DMS79 (cell line): ENCODE data around the gene DYRK3.
"Not testable (repeated sequence)": the region's sequence is repeated elsewhere in the genome, so short reads cannot be mapped to it uniquely, and the experiment has no call there.

Source experiments
- DNase-seq: peaks from one replicate; lab custom pipeline; 2025; lab: John Stamatoyannopoulos, UW

The DYRK3 gene

DNA sequence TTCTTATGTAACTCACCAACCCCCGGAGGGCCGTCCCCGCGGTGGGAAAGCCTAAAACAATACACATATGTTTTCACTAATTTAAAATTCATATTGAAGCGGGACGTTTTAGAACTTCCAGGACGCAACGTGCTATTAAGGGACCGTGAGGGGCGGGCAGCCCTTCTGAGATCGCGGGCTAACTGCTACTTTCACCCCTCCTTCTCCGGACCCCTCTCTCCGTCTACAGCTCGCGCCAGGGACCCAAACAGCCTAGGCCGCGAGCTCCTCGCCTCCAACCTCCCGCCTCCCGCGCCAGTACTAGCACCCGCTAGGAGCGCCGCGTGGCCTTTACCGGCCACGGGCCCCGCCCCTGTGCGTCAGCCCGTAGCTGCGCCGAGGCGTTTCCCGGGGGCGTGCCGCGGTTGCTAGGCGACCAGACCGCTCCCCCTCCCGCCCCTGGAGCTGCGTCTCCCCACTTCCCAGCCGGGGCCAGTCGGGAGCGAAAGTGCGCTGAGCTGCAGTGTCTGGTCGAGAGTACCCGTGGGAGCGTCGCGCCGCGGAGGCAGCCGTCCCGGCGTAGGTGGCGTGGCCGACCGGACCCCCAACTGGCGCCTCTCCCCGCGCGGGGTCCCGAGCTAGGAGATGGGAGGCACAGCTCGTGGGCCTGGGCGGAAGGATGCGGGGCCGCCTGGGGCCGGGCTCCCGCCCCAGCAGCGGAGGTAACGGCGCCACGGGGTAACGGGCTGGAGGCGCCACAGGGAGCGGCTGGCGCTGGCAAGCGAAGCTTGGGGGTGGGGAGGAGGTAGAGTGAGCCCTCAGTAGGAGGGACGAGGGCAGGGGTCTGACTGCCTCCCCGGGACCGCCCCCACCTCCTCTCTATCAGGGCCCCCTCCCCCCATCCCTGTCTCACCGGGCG, at the start of gene DYRK3:
Gene DYRK3, plus strand, starts transcription at position 457 of the 898 bp plus-strand sequence. Its CDS starts 168 bp downstream, at position 625.
- DNase-seq: peak; percentile 65

DNA sequence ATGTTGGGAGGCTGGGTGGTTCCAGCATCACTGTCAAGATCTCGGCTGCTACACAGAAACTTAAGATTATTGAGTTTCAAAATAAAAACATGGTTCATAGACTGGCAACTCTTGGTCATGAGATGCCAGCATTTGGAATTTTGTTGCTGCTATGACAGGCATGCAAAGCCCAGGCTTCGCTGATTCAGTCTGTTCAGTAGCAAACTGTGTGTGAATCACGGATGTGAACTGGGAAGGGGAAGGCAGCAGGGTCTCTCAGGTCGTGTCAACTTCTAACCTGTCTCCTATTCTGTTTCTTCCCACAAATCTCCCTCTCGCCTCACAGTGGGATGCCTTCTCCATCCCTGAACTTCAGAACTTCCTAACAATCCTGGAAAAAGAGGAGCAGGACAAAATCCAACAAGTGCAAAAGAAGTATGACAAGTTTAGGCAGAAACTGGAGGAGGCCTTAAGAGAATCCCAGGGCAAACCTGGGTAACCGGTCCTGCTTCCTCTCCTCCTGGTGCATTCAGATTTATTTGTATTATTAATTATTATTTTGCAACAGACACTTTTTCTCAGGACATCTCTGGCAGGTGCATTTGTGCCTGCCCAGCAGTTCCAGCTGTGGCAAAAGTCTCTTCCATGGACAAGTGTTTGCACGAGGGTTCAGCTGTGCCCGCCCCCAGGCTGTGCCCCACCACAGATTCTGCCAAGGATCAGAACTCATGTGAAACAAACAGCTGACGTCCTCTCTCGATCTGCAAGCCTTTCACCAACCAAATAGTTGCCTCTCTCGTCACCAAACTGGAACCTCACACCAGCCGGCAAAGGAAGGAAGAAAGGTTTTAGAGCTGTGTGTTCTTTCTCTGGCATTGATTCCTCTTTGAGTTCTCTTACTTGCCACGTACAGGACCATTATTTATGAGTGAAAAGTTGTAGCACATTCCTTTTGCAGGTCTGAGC, 48.6 kb upstream of the DYRK3 start:
- no peak for DNase-seq

DNA sequence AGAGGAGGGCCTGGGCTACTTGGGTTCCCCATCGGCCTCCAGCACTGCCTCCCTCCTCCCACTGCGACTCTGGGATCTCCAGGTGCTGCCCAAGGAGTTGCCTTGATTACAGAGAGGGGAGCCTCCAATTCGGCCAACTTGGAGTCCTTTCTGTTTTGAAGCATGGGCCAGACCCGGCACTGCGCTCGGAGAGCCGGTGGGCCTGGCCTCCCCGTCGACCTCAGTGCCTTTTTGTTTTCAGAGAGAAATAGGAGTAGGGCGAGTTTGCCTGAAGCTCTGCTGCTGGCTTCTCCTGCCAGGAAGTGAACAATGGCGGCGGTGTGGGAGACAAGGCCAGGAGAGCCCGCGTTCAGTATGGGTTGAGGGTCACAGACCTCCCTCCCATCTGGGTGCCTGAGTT, 47.4 kb upstream of the DYRK3 start:
- DNase-seq: no peak

DNA sequence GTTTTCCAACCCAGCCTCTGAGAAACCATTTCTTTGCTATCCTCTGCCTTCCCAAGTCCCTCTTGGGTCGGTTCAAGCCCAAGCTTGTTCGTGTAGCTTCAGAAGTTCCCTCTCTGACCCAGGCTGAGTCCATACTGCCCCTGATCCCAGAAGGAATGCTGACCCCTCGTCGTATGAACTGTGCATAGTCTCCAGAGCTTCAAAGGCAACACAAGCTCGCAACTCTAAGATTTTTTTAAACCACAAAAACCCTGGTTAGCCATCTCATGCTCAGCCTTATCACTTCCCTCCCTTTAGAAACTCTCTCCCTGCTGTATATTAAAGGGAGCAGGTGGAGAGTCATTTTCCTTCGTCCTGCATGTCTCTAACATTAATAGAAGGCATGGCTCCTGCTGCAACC, 46.8 kb upstream of the DYRK3 start:
- no peak for DNase-seq

DNA sequence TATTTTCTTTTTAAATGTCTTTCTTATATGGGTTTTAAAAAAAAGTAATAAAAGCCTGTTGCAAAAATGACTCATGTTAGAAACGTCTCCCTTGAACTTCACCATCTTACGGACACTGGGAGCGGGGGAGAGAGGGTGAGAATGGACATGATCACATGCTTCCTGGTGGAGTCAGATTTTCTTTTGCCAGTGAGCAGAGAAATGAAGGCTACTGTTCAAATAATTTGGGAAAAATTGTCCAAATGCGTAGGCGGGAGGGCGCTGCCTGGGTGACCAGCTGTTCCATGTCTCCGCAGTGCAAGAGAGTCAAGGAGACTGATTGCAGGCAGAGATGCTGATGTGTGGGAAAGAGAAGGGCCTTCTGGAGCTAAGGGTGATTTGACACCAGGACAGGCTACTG, 46.1 kb upstream of the DYRK3 start:
- DNase-seq: no peak

DNA sequence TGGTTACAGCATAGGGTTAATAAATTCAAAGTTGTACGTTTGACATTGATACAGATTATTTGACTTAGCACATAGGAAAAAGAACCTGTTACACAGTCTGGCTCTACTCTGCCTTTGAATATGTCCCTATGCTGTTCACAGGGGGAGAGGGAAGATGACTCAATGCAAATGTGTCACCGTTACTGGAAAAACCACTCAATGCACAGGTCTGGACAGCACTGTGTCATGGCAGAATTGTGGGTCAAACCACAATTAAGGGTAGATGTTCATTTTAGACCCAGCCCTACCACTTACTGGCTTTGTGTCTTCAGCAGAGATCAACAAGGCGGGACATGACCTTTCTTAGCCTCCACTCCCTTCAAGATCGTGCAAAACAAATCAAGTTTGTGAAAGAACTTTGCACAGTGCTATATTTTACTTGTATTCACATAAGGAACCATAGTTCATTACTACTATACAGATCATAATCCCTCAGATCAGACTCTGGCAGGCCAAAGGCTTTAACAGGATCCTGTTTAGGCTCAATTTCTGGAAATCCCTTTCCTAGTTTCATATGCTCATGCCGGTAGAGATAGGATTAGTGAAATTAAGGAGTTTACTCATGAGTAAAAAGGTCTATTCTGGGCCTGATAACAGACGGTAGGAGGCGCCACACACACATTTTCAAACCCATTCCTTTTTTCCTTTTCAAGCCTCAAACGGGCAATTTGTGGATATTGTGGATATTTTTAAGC, 45.1 kb upstream of the DYRK3 start:
- no peak for DNase-seq

DNA sequence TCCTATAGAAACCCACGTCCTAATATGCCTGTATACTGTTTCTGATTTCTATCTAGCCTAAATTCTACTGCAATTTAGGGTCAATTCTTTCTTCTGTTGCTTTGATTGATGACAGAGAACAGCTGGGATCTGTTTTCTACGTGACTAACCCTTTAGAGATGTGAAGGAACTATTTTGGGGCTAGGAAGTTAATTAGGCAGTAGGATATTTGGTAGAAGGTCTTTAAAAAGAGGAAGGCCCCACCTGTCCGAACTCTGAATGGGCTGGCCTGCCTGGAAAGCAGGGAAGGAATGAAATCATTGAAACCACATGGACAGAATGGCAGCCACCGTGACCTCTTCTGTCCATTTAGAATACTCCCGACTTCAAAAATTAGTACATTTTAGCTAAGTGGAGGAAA, 44.1 kb upstream of the DYRK3 start:
- DNase-seq: no peak

DNA sequence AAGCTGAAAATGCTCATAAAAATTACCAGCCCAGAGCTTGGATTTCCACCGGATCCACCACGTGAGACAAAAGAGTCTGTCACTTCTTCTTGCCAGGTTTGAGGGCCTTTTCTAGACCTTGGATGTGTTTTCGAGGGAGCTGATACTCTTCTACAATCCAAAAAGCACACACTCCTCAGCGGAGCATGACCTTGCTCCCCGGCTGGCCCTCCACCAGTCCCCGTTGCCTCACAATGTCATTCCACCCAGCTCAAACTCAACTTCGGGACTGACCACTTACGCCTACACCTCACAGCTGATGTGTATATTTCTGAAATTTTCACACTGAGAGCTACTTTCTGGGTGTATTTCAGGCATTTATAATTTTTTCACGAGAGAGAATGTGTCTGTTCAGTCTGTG, 43.6 kb upstream of the DYRK3 start:
- no peak for DNase-seq

DNA sequence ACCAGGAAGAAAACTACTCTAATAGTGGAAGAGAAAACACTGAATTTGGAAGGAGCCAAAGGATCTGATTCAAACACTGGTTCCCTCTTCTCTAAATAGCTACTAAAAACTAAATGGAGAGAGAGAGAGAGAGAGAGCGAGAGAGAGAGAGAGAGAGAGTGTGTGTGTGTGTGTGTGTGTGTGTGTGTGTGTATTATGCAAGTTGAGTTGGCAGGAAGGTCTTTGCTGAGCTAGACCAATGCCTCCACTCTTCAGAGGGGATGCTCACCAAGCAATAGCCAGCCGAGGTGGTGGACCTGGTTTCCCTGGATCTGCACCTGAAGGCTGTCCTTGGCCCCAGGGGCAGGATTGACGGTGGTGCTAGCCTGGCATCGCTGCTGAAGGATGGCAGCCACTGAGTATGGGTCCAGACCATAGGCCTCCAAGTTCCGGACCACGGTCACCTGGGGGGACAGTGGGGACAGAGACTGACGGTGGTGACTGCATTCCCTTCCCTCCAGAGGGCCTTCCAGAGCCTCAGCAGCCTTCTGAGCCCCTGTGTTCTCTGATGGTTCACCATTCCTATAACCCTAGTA, 41.9 kb upstream of the DYRK3 start:
- DNase-seq: no peak

DNA sequence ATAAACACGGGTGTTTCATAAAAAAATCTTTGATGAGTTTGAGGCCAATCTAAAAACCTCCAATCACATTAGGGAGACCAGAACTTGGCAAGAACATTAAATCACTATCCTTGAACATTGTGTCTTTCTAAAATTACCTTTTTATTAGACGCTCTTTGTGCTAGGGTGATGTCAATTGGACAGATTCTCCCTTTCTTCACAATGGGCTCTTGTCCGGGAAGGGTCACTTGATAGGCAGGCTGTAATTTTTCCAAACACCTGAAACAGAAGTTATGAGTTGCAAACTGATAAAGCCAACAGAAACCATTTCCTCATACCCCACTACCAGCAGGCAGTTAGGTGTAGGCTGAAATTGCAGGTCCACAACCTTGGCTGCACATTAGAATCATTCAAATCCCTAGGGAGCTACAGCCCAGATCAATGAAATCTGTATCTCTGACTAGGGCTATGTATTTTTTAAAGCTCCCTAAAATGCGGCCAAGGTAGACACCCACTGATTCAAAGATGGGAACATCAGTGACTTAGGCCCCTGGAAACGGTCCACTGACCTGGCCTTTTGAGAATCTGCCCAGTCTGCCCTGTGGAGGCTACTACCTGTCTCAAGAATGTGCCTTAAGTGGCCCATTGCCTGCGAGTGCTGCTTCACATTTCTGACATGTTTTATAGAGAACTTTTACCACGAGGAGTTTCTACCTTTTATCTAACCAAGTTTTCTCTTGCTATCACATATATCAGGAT, 39.6 kb upstream of the DYRK3 start:
- DNase-seq: no peak

DNA sequence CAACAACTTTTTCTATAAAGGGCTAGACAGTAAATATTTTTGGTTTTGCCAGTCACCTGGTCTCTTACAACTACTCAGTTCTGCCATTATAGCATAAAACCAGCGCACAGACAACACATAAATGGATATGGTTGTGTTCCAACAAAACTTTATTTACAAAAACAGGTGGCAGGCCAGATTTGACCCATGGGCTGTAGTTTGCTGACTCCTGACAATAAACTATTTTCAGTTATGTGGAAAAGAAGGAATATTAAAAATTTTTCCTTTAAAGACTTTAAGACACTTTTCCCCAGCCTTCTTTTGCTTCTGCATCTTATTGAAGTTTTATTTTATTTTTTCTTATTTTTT, 39.0 kb upstream of the DYRK3 start:
- DNase-seq: no peak

DNA sequence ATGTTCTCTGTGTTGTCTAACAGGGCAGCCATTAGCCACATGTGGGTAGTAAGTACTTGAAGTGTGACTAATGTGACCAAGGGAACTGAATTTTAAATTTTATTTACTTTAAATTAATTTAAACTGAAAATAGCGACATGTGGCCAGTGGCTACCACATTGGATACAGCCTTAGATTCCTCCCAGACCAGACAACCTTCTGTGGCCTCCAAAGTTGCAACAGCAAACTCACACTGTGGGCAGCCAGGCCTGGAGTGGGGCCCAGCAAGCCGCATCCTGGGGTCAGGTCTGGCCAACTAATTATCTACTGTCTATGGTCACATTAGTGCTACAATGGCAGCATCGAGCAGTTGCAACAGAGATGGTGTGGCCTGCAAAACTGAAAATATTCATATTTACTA, 34.8 kb upstream of the DYRK3 start:
- DNase-seq: no peak

DNA sequence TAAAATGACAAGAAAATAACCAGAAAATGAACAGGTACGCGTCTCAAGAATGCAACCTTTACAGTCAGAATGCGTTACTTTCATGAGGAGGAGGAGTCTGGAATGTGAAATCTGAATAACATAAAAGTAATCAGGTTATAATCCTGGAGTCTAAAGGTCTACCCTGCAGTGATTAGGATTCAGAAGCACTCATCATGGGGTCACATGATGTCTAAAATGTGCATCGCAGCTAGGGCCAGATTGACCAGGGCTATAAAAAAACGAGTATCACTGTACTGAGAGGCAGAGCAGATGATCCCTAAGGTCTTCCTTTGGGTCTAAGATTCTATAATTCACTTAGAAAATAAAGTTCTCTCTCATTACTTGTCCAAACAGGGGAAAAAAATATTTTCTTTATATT, 30.5 kb upstream of the DYRK3 start:
- DNase-seq: no peak

DNA sequence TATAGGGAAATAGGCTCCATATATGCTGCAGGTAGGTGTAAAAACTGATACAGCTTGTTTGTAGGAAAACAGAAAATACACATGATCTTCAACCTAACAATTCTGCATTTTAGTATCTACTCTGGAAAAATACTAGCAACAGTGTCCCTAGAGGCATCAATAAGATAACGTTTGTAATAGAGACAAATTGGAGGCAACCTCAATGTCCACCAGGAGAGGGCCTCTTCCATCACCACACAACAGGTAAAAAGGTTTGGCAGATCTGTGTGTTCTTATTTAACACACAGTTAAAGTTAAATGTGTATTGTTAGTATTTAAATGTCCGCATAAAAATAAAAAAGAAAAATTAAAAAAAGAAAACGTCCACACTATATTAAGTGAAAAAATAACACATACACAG, 28.5 kb upstream of the DYRK3 start:
- no peak for DNase-seq

DNA sequence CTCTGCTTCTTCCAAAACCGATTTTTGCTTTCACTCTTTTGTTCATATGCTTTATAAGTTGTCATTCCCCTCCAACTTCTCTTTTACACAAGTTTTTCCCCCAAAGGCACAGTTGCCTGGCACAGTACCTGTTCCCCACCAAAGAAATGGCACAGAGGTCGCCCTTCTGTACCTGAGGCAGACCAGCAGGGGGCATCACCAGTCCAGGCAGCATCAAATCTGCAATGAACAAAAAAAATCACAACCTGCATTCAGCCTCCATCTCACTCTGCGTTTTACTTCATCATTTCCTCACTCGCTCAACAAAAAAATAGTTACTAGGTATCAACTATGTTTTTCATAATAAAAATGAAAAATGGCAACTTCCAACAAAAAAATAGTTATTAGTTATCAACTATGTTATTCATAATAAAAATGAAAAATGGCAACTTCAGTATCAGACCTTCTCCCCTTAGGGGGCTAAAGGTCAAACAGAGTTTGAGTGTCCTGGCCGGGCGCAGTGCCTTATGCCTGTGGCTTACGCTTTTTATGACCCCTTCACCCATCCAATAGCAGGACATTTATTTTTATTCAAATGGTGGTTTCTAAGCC, 27.1 kb upstream of the DYRK3 start:
- no peak for DNase-seq

DNA sequence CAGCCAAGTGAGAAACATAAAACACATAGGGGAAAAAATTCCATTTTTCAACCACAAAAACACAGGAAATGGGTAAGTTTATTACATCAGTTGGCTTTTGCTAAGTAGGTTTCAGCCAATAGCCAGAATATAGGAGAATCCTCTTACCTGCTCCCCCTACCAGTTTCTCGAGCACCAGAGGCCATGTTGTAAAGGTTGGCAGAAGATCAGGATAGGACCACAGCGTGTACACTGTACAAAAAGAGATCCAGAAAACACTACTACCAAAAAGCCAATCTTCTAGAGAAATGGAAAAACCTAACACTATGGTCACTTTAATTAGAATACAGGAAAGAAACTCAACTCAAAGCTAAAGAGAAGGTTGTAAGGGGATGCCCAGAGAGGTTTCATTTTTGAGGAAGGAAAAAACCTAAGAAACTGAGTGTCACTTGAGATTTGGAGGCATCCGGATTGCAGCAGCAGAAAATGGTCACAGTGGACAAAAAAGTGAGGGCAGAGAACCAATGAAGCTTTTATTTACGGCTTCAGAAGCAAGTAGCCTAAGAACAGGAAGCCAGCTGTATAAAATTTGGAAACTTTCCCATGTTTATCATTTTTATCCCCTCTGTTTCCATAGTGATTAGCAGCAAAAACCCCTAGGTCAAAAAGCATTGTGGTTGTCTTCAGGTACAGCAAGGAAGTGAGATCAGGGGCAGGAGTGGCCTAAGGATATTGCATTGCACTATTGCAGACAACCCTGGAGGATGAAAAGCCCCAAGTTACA, 25.9 kb upstream of the DYRK3 start:
- DNase-seq: no peak

DNA sequence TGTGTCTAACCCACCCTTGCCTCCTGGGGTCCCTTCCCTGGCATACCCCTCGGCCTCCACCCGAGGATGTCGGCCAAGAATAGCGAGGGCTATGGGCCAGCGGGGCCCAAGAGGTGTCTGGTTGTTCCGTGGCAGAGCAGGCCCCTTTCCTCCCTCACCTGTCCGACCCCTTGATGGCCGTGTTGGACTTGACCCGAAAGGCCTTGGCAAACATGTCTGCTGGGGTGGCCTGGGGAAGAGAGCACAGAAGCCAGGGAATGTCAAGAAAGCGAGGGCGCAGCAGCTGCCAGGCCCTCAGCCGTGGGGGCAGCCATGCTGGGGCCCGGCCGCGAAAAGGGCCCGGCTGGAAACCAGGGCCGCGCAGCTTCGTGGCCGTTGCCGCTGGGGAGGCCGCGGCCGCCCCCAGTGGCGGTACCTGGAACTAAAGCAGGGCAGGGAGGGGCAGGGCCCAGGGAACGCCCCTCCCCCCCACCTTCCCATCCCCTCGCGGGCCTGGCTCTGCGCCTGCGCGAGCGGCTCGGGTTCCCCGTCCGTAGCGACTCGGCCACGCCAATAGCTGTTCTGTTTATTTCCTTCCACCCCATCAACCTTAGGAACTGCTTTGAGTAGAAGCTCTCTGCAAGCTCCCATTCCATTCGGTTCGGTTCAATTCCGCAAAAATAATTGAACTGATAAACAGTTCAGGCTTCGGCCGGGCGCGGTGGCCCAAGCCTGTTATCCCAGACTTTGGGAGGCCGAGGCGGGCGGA, 23.0 kb upstream of the DYRK3 start, which contains the start of gene EIF2D:
Gene EIF2D, minus strand, starts transcription at position 337 of the 748 bp plus-strand sequence. Its CDS starts 123 bp downstream, at position 214.
- DNase-seq: peak; percentile 75

DNA sequence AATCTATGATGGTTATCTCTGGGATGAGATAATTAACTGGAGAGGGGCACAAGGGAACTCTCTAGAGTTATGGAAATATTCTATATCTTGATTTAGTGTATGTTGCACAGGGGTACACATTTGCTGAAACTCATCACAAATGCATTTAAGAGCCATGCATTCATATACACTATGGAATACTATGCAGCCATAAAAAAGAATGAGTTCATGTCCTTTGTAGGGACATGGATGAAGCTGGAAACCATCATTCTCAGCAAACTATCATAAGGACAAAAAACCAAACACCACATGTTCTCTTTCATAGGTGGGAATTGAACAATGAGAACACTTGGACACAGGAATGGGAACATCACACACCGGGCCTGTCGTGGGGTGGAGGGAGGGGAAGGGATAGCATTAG, 8.9 kb upstream of the DYRK3 start:
- not testable (repeated sequence) for DNase-seq

DNA sequence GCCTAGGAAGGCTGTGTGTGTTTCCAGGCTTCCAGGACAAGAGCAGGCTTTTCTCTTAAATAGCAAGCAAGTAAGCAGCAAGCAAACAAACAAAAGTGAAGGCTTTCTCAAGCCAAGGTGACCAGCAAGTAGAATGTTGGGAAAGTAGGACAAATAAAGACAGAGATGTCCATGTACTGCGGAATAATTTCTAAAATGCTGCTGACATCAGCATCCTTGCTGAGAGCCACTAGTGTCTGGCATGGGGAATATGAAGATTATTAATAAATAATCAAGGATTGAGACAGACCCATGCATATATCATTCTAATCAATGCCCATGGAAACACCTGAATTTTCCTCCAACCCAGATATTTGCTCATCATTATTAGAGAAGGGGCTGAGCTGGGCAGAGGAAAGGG, 6.4 kb upstream of the DYRK3 start:
- no peak for DNase-seq
